Stomach (tissue), 9 donors: Measurements from ENCODE around the gene TMOD2. TPM values are rescaled to one million over a fixed set of nuclear protein-coding genes. Genes with fewer than 3 reads are reported as not detected.
A peak's percentile ranks its signal among the peaks of the same experiment; 100 is the strongest.

Experiments used
- DNase-seq, 2 donors: peaks; one replicate each; pipeline versions ENCODE4 v3.0.0 to v3.0.0-alpha.2; 2013 to 2019
- H3K27ac ChIP-seq, 5 donors: fragments of 200-600 bp in 4 of 5; sonication (generic) in 4 of 5; one replicate each; pipeline ENCODE4 v1.5.1; 2013 to 2019; ENCODE audit warnings: mild to moderate bottlenecking in 1 of 5, moderate library complexity in 1 of 5
- H3K27me3 ChIP-seq, 3 donors: fragments of 200-600 bp; sonication (generic); one replicate each; pipeline ENCODE4 v1.5.1; 2017 to 2019; ENCODE audit warnings: mixed run types in 1 of 3
- H3K36me3 ChIP-seq, 4 donors: fragments of 200-600 bp; sonication (generic); 1 replicate in 3 of 4; 2 replicates in 1 of 4; pipeline ENCODE4 v1.5.1; 2016 to 2019
- H3K4me1 ChIP-seq, 4 donors: fragments of 200-600 bp; sonication (generic); one replicate each; pipeline ENCODE4 v1.5.1; 2016 to 2019
- H3K4me3 ChIP-seq, 4 donors: fragments of 200-600 bp; sonication (generic) in 3 of 4; one replicate each; pipeline ENCODE4 v1.5.1; 2016 to 2019; ENCODE audit warnings: mild to moderate bottlenecking in 1 of 4
- H3K9me3 ChIP-seq, 4 donors: fragments of 200-600 bp; sonication (generic); one replicate each; pipeline ENCODE4 v1.5.1; 2016 to 2019
- CTCF ChIP-seq, 7 experiments: fragments of 450-650 bp in 4 of 7; fragments of 200-600 bp in 3 of 7; sonication (generic) in 3 of 7; IDR thresholded peaks; one replicate each; pipeline ENCODE4 v1.5.1; 2016 to 2019; ENCODE audit warnings: antibody characterized with exemption in 7 of 7, control low read depth in 2 of 7, mild to moderate bottlenecking in 1 of 7
- EP300 ChIP-seq: sonication (generic); formaldehyde crosslinking; IDR thresholded peaks from one replicate; pipeline ENCODE4 v1.6.1; 2017; ENCODE audit warnings: antibody characterized with exemption
- POLR2A ChIP-seq, 4 donors: fragments of 450-650 bp; IDR thresholded peaks; one replicate each; pipeline ENCODE4 v1.6.1; 2016; ENCODE audit warnings: antibody characterized with exemption in 4 of 4, control low read depth in 2 of 4, mild to moderate bottlenecking in 1 of 4, moderate library complexity in 1 of 4
- POLR2AphosphoS5 ChIP-seq, 3 donors: sonication (generic); formaldehyde crosslinking; IDR thresholded peaks; one replicate each; pipeline ENCODE4 v1.6.1; 2016; ENCODE audit warnings: antibody characterized with exemption in 3 of 3
- WGBS, 5 donors: extraction: QIAGEN DNeasy Blood & Tissue Kit in 3 of 5; methylation state at CpG; one replicate each; pipeline versions ENCODE4 v1.1.5 to v1.1.7; 2013 to 2018; 5-methylcytosine and 5-hydroxymethylcytosine counted together
- intact Hi-C: fragments of 100-400 bp; cut with DNase I; formaldehyde crosslinking; loops from one replicate; pipeline ENCODE4 v1.15.1; 2023; ENCODE audit warnings: low total_unique reads
- polyA plus RNA-seq, 3 donors: library from polyadenylated mRNA; stranded (reverse); fragments of 200-250 nt; gene quantifications; one replicate each; pipeline ENCODE4 v1.2.3, GENCODE V29; 2013
- total RNA-seq, 5 donors: library from RNA; depleted of rRNA; stranded (reverse); fragments of >200 nt; gene quantifications; one replicate each; pipeline versions ENCODE4 v1.1.0 to v1.2.3, GENCODE V29; 2014 to 2016
- donor health status: healthy with polysubstance abuse.
- donor health status: Bipolar disorder and iron deficiency.
- donor health status: healthy.

The TMOD2 gene
- total and polyA plus RNA-seq, 8 donors: 0.87 to 19.3 (median 3.1) TPM

- WGBS, 5 donors: 90 to 94% (median 92%) methylated on average over 1 of the region's 1 CpG
- no peaks in the 10 kb centered on the region for H3K9me3 ChIP-seq
- no peaks in the 10 kb centered on the region for H3K4me1 ChIP-seq
- H3K36me3 ChIP-seq: no peaks in the 10 kb centered on the region
- H3K27ac ChIP-seq: no peak overlapping the region
- no peak for DNase-seq
- no peaks in the 10 kb centered on the region for H3K27me3 ChIP-seq
- no peak overlapping the region for H3K4me3 ChIP-seq
- intact Hi-C loops: no loop called here
- TF ChIP-seq EP300 (no peak), CTCF (IDR thresholded peaks at IDR 0.05) (no peak), POLR2A (IDR thresholded peaks at IDR 0.05) (no peak), POLR2AphosphoS5 (IDR thresholded peaks at IDR 0.05) (no peak)
These were observed 36.5 kb upstream of the TMOD2 start for GRCh38 chr15:51714911-51715310.

- TF ChIP-seq POLR2AphosphoS5 (IDR thresholded peaks at IDR 0.05): no peak
- no peak for TF ChIP-seq CTCF (IDR thresholded peaks at IDR 0.05)
- TF ChIP-seq EP300: no peak
- TF ChIP-seq POLR2A (IDR thresholded peaks at IDR 0.05): no peak
These were observed 33.2 kb upstream of the TMOD2 start for GRCh38 chr15:51718219-51718618.

GRCh38 chr15:51718746-51719145 is 32.7 kb upstream of the TMOD2 start:
- peaks cover 0 to 12% (median 8%) of the 10 kb centered on the region in 4 donors for H3K36me3 ChIP-seq
- TF ChIP-seq CTCF (IDR thresholded peaks at IDR 0.05) (no peak), POLR2A (IDR thresholded peaks at IDR 0.05) (no peak), POLR2AphosphoS5 (IDR thresholded peaks at IDR 0.05) (no peak), EP300 (no peak)
- 60 to 76% (median 71%) methylated on average over 3 of the region's 3 CpGs for WGBS, 5 donors
- peaks cover 0 to 10% (median 0%) of the 10 kb centered on the region in 4 donors for H3K4me1 ChIP-seq
- H3K27ac ChIP-seq: no peak overlapping the region
- intact Hi-C loops: no loop called here
- H3K27me3 ChIP-seq: no peaks in the 10 kb centered on the region
- no peaks in the 10 kb centered on the region for H3K9me3 ChIP-seq
- no peak for DNase-seq
- no peak overlapping the region for H3K4me3 ChIP-seq

More at GRCh38 chr15:51718219-51718618, 33.2 kb upstream of the TMOD2 start:
- Histone ChIP-seq H3K4me1 (peaks cover 0 to 10% (median 0%) of the 10 kb centered on the region in 4 donors), H3K36me3 (peaks cover 0 to 12% (median 8%) of the 10 kb centered on the region in 4 donors), H3K27ac (no peak overlapping the region), H3K27me3 (no peaks in the 10 kb centered on the region), H3K9me3 (no peaks in the 10 kb centered on the region), H3K4me3 (no peak overlapping the region)
- intact Hi-C loops: no loop called here
- no peak for DNase-seq
- 54 to 70% (median 65%) methylated on average over 4 of the region's 4 CpGs for WGBS, 5 donors

- peak in 1 of 2 donors; percentile 46 for DNase-seq
- no peak overlapping the region for H3K4me3 ChIP-seq
- H3K36me3 ChIP-seq: peaks cover 0 to 14% (median 11%) of the 10 kb centered on the region in 4 donors
- intact Hi-C loops: no loop called here
- peak overlapping the region in 1 of 5 donors; percentile 11 for H3K27ac ChIP-seq
- no peaks in the 10 kb centered on the region for H3K9me3 ChIP-seq
- WGBS, 5 donors: 64 to 75% (median 74%) methylated on average over 8 of the region's 8 CpGs
- TF ChIP-seq POLR2A (IDR thresholded peaks at IDR 0.05) (no peak), POLR2AphosphoS5 (IDR thresholded peaks at IDR 0.05) (no peak), CTCF (IDR thresholded peaks at IDR 0.05) (no peak), EP300 (no peak)
- peaks cover 0 to 26% (median 7%) of the 10 kb centered on the region in 4 donors for H3K4me1 ChIP-seq
- H3K27me3 ChIP-seq: no peaks in the 10 kb centered on the region
These were observed 31.0 kb upstream of the TMOD2 start for GRCh38 chr15:51720201-51720995.
